Stimulated activated CD8-positive, alpha-beta memory T cell treated with anti-CD3 and anti-CD28 coated beads, Interleukin-12 subunit alpha, Interleukin-12 subunit beta, amount 100 ng/mL, for 24 hours (primary cell): ENCODE results near the gene SLC16A3.
"Not testable (repeated sequence)": the region's sequence is repeated elsewhere in the genome, so short reads cannot be mapped to it uniquely, and the experiment has no call there.

Experiments
- DNase-seq: peaks from one replicate; pipeline ENCODE4 v3.0.0-alpha.2; 2020; ENCODE audit errors: extremely low read depth

The SLC16A3 gene

GRCh38 chr17:82228842-82229697, at the start of gene SLC16A3:
Gene SLC16A3 (plus strand): TSS chr17:82229042. CDS start chr17:82236009, 6,967 bp downstream.
- no peak for DNase-seq

GRCh38 chr17:82179412-82179811, 49.4 kb upstream of the SLC16A3 start:
- DNase-seq, result no peak

GRCh38 chr17:82179946-82180475, 48.8 kb upstream of the SLC16A3 start:
- DNase-seq, result no peak

GRCh38 chr17:82180776-82181528, 47.9 kb upstream of the SLC16A3 start:
- no peak for DNase-seq

- no peak for DNase-seq
Observed at GRCh38 chr17:82184761-82185160, 44.1 kb upstream of the SLC16A3 start.

- no peak for DNase-seq
Observed at GRCh38 chr17:82186221-82186620, 42.6 kb upstream of the SLC16A3 start.

- DNase-seq, result no peak
Observed at GRCh38 chr17:82187500-82187899, 41.3 kb upstream of the SLC16A3 start.

GRCh38 chr17:82188001-82188961, 40.6 kb upstream of the SLC16A3 start:
- no peak for DNase-seq

GRCh38 chr17:82193050-82193449, 35.8 kb upstream of the SLC16A3 start:
- DNase-seq, result not testable (repeated sequence)

GRCh38 chr17:82193520-82194220, 35.2 kb upstream of the SLC16A3 start:
- no peak for DNase-seq

- no peak for DNase-seq
Observed at GRCh38 chr17:82194765-82195164, 34.1 kb upstream of the SLC16A3 start.

- DNase-seq, result no peak
Observed at GRCh38 chr17:82195675-82196672, 32.9 kb upstream of the SLC16A3 start.

- no peak for DNase-seq
Observed at GRCh38 chr17:82198092-82198491, 30.8 kb upstream of the SLC16A3 start.

- no peak for DNase-seq
Observed at GRCh38 chr17:82199496-82199895, 29.3 kb upstream of the SLC16A3 start.

GRCh38 chr17:82200135-82200534, 28.7 kb upstream of the SLC16A3 start:
- DNase-seq, result no peak

- no peak for DNase-seq
Observed at GRCh38 chr17:82200743-82201497, 27.9 kb upstream of the SLC16A3 start.

GRCh38 chr17:82201498-82201910, 27.3 kb upstream of the SLC16A3 start:
- DNase-seq, result no peak

GRCh38 chr17:82202981-82203380, 25.9 kb upstream of the SLC16A3 start:
- no peak for DNase-seq

GRCh38 chr17:82203920-82204319, 24.9 kb upstream of the SLC16A3 start:
- no peak for DNase-seq
